HG02642 (cell line): ENCODE data around the gene CACNA1E.
"Not testable (repeated sequence)": the region's sequence is repeated elsewhere in the genome, so short reads cannot be mapped to it uniquely, and the experiment has no call there.

Experiments used
- ATAC-seq: cut with Tn5 transposase; IDR thresholded peaks from one replicate; pipeline ENCODE4 v1.9.1; 2021; ENCODE audit warnings: mild to moderate bottlenecking; ENCODE audit not compliant: unreplicated experiment, poor library complexity

The CACNA1E gene

GRCh38 chr1:181793831-181794230, 310.5 kb downstream of the CACNA1E start:
- no peak for ATAC-seq

- ATAC-seq = no peak
Observed at GRCh38 chr1:181794332-181794731, 311.0 kb downstream of the CACNA1E start.

- no peak for ATAC-seq
Observed at GRCh38 chr1:181798191-181798926, 315.0 kb downstream of the CACNA1E start.

GRCh38 chr1:181801617-181802016, 318.3 kb downstream of the CACNA1E start:
- no peak for ATAC-seq

GRCh38 chr1:181802466-181802865, 319.1 kb downstream of the CACNA1E start:
- no peak for ATAC-seq

- no peak for ATAC-seq
Observed at GRCh38 chr1:181803421-181803820, 320.1 kb downstream of the CACNA1E start.

- no peak for ATAC-seq
Observed at GRCh38 chr1:181804989-181805388, 321.7 kb downstream of the CACNA1E start.

- ATAC-seq = no peak
Observed at GRCh38 chr1:181806746-181807145, 323.4 kb downstream of the CACNA1E start.

GRCh38 chr1:181807251-181807650, 323.9 kb downstream of the CACNA1E start:
- no peak for ATAC-seq

GRCh38 chr1:181809991-181810545, 326.8 kb downstream of the CACNA1E start:
- ATAC-seq = no peak

- no peak for ATAC-seq
Observed at GRCh38 chr1:181812208-181812607, 328.9 kb downstream of the CACNA1E start.

GRCh38 chr1:181813266-181813665, 329.9 kb downstream of the CACNA1E start:
- no peak for ATAC-seq

GRCh38 chr1:181816608-181817007, 333.3 kb downstream of the CACNA1E start:
- ATAC-seq = no peak

- no peak for ATAC-seq
Observed at GRCh38 chr1:181817091-181817490, 333.8 kb downstream of the CACNA1E start.

GRCh38 chr1:181818459-181818858, 335.1 kb downstream of the CACNA1E start:
- ATAC-seq = no peak

- no peak for ATAC-seq
Observed at GRCh38 chr1:181818943-181819342, 335.6 kb downstream of the CACNA1E start.

- no peak for ATAC-seq
Observed at GRCh38 chr1:181821701-181822100, 338.4 kb downstream of the CACNA1E start.

GRCh38 chr1:181832173-181832880, 349.0 kb downstream of the CACNA1E start:
- not testable (repeated sequence) for ATAC-seq

GRCh38 chr1:181846001-181846645, 362.8 kb downstream of the CACNA1E start:
- ATAC-seq = no peak

- no peak for ATAC-seq
Observed at GRCh38 chr1:181846681-181847080, 363.4 kb downstream of the CACNA1E start.

- ATAC-seq = no peak
Observed at GRCh38 chr1:181849071-181849470, 365.8 kb downstream of the CACNA1E start.
